ENCODE results near the gene ADPRH.

ADPRH gene

DNA sequence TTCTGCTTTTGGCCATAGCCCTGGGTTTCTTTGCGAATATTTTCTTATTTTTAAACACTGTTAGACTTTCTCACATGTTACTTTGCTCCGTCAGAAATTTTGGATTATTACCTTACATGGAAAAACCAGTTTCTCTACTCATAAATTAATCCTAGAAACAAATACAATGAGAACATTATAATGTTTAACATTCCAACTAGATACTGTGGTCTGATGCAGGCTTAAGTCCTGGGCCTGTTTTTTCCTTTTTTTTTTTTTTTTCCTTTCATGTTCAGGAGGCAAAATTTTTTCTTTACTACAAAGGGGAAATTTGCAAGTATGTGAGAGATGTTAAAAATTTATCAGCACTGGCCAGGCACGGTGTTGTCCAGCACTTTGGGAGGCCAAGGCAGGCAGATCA lies 52.2 kb downstream of the ADPRH start:
- no peak for DNase-seq

DNA sequence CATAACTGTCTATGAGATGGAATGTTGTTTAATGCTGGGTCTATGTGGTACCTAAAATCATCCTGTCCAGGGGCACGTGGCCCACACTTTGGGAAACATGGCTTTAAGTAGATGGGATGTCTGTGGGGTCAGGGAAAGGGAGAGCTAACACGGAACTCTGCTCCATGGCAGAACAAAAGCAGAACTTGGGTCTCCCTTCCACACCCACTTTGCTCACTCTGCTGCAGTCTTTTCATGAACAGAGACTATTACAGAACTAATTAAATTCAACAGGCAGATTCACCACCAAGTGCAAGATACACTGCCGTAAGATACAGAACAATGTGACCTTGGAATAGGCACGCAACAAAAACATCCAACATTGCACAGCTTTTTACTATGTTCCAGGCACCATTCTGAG lies 52.9 kb downstream of the ADPRH start:
- DNase-seq, result no peak

DNA sequence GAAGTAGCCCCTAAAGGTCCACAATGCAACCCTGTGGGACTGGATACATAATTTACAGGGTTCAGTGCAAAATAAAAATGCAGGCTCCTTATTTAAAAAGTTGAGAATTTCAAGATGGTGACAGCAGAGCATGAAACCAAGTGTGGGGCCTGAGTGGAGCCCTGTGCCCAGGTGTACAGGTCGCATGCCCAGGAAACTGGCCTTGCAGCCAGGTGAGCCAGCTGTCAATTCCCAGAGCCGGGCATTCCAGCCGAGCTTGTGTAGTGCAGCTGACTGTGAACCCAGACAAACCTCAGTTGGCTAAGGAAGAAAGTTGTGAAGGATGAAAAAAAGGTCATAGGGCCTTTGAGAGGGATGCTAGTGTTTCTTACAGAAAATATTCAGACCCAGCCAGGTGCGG lies 53.5 kb downstream of the ADPRH start:
- no peak for DNase-seq

DNA sequence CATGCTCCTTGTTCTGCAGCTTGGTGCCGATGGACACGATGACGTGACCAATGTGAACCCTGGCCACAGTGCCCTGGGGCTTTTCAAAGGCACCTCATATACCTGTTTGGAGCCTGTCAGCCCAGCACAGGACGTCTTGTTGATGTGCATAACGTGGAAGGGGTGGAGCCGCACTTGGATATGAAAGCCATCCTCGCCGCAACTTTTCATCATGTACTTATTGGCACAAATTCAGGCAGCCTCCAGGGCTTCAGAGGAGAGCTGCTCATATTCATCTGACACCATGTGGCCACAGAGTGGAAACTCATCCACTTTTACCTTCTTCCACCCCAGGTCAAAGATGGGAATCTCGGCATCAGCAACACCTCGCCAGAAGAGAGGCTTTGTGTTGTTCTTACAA lies 56.4 kb downstream of the ADPRH start:
- DNase-seq, result no peak

DNA sequence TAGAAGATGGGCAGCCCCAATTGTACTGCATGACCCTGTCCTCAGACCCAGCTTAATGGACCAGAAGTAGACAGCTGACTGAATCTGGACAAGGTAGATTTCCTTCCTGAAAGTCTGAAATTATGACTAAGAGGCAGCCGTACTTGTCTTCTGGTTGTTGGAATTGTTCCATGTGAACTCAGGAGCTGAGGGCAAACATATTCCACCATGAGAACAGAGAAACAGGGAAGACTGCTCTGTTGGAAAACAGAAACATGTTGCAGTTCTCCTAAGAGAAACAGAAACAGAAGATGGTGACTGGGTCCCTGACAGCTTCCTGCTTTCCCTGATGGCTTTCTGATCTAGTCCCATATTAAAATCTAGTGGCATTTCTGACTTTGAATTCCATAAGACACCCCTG lies 57.0 kb downstream of the ADPRH start:
- no peak for DNase-seq

DNA sequence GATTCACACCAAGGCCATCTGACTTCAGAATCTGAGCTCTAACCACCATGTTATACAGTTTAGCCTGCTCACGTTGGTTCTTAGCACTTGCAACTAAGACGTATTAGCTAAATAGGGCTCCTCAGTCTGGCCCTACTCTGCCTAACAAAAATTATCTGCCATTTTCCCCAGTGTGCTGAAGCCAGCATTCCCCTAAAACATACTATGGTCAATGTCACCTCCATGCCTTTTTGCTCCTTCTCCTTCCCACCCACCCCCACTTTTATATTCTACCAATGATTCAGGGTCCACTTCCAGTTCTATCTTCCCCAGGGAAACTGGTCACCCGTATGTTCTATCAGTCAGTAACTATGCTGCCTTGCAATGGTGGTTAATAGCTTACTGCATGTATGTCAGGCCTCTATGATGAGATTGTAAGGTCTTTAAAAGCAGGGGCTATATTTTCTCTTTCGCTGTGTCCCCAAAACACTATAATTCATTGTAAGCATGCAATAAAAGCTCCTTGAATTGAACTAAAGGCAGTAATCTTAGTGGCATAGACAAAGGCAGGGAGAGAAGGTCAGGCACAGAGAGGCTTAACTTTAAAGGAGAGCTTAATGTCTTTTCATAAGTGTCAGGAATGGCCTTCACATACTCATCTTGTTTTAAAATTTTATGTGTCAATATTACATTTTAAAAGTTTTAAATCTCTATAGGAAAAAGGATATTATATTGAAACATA lies 57.8 kb downstream of the ADPRH start:
- DNase-seq, result no peak

DNA sequence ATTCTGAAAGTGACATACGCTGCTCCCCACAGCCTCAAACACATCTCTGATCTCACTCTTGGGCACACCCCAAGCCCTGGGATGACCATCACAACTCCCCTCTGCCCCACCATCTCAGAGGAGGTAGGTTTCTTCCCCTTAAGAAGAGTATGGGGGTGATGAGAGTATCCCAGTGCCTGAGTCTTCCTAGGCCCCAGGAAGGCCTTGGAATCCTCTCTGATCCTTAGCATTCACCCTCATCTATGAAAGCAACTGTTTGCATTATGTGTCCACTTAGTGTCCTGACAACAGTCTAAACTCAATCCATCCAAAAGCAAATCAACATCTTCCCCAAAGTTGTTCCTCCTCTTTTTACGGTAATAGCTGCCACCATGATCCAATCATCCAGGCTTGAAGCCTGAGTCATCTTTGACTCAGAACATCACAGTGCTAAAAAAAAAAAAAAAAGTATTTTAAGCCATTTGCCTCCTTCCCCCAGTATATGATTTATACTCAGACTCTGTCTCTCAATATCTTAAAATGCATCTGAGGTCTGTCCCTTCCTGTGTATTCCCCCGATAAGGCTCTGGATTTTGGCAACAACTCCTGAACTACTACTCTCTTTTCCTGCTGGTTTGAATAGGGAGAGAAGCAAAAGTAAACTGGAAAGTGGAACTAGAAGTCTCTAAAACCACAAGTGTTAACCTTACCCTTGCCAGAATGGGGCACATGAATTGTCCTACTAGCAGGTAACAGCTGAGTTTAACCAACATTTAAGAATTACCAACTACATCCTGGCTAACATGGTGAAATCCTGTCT lies 58.6 kb downstream of the ADPRH start:
- peak; percentile 2 for DNase-seq
